PC-9 (cell line): ENCODE measurements around the gene GPRIN1.

ENCODE experiments used
- CTCF ChIP-seq: fragments of 200-600 bp; sonication (generic); conservative IDR thresholded peaks from 2 replicates; pipeline ENCODE4 v1.6.1; 2017; ENCODE audit warnings: mixed run types, antibody characterized with exemption, mild to moderate bottlenecking, moderate library complexity
- EZH2 ChIP-seq: fragments of 200-600 bp; sonication (generic); IDR thresholded peaks from 2 replicates; pipeline ENCODE4 v1.8.0; 2017; ENCODE audit warnings: antibody characterized with exemption, low read depth

GRCh38 chr5:176648474-176649194, 38.7 kb upstream of the GPRIN1 start:
- TF ChIP-seq CTCF (no peak), EZH2 (no peak)
